ENCODE data around the gene CCND2. TPM values are rescaled to one million over a fixed set of nuclear protein-coding genes. Genes with fewer than 3 reads are reported as not detected.

CCND2 gene
- total and polyA plus RNA-seq, 9 of the 15 experiments (the other 6 are each of a cell fraction or from before 2014, with no cell fraction given): 13.6 to 99.3 (median 39.6) TPM

DNA sequence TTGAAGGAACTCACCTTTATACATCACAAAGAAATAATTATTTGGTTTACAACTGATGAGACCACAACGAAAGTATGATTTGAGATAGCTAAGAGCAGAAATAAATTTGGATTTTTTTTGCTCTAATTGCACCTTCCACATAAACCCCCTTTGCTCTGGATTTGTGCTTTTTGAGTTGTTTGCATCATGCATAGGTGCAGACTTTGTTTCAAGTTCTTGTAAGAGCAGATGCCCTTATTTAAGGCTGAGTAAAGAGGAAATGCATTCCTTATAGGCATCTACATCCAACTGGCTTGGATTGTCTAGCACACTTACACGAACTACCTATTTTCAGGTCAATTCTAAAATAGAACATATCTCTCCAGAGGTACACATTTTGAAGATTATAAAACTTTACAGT lies 6.6 kb upstream of the CCND2 start:
- no peak for DNase-seq (ENCODE audit: extremely low read depth in 1 of 4, low spot score in 3 of 4)
- Histone ChIP-seq H3K4me1 (replicated peaks in 1 of 2; ENCODE audit: control insufficient read depth in 2 of 2, insufficient read depth in 2 of 2, low read length in 2 of 2) (peaks cover 10 to 22% of the 10 kb centered on the region in 2 experiments), H3K27ac (ENCODE audit: extremely low read depth, low read depth, low read length) (no peak overlapping the region), H4K20me1 (replicated peaks; ENCODE audit: control insufficient read depth, insufficient read depth, low read length) (no peaks in the 10 kb centered on the region), H3K36me3 (ENCODE audit: control insufficient read depth, insufficient read depth, low read length) (no peaks in the 10 kb centered on the region), H3K4me2 (ENCODE audit: insufficient read depth, low read length) (no peak overlapping the region), H3K27me3 (ENCODE audit: control insufficient read depth in 2 of 2, insufficient read depth in 2 of 2, low read length in 2 of 2) (peaks cover 0 to 28% of the 10 kb centered on the region in 2 experiments; a peak in 4 of 5 replicates), H3K9me3 (replicated peaks; ENCODE audit: control insufficient read depth, insufficient read depth, low read depth, low read length) (no peaks in the 10 kb centered on the region), H3K9me1 (ENCODE audit: control insufficient read depth, insufficient read depth, low read length) (no peaks in the 10 kb centered on the region), H3K79me2 (ENCODE audit: control insufficient read depth, insufficient read depth, low read length) (no peaks in the 10 kb centered on the region), H3K9ac (ENCODE audit: insufficient read depth in 1 of 2, low read depth in 2 of 2, low read length in 2 of 2) (no peak overlapping the region), H3K4me3 (no peak overlapping the region), H2AFZ (ENCODE audit: low read depth, low read length) (no peak overlapping the region)
- ChIA-PET POLR2A (interaction anchor here (0.6 kb wide), 1 partner anchor 151 kb away, joined by 5 read pairs; no protein-coding TSS in a partner anchor), CTCF (ENCODE audit: low intra/inter-chr PET ratio) (no interaction called here)
- in situ Hi-C loops (cut with MboI): no loop called here
- intact Hi-C loops (cut with micrococcal nuclease): no loop called here
- BruUV-seq (replicated peaks): no TSS peak
- no peak for FAIRE-seq
- TF ChIP-seq ZNF644 (tag; IDR thresholded peaks at IDR 0.05; ENCODE audit: low read depth) (no peak), ZFP36 (IDR thresholded peaks at IDR 0.05; ENCODE audit: low read depth, low read length, partially characterized antibody) (peak; percentile 39), GABPB2 (CRISPR knock-in tag; conservative IDR thresholded peaks at IDR 0.05) (no peak), RNF2 (IDR thresholded peaks at IDR 0.05) (peak; percentile 82), CBX2 (IDR thresholded peaks at IDR 0.05; ENCODE audit: insufficient read depth, low read length, poor library complexity, severe bottlenecking) (peak; percentile 87), CBX8 (IDR thresholded peaks at IDR 0.05; ENCODE audit: borderline replicate concordance, extremely low read depth, low read depth, low read length, poor library complexity, severe bottlenecking) (peak; percentile 6), PURB (CRISPR knock-in tag; IDR thresholded peaks at IDR 0.05; ENCODE audit: low read depth) (no peak), TOE1 (IDR thresholded peaks at IDR 0.05; ENCODE audit: borderline replicate concordance) (no peak), TOE1 (CRISPR knock-in tag; IDR thresholded peaks at IDR 0.05; ENCODE audit: borderline replicate concordance, low read depth) (no peak)
- TF ChIP-seq, protein P1, sequence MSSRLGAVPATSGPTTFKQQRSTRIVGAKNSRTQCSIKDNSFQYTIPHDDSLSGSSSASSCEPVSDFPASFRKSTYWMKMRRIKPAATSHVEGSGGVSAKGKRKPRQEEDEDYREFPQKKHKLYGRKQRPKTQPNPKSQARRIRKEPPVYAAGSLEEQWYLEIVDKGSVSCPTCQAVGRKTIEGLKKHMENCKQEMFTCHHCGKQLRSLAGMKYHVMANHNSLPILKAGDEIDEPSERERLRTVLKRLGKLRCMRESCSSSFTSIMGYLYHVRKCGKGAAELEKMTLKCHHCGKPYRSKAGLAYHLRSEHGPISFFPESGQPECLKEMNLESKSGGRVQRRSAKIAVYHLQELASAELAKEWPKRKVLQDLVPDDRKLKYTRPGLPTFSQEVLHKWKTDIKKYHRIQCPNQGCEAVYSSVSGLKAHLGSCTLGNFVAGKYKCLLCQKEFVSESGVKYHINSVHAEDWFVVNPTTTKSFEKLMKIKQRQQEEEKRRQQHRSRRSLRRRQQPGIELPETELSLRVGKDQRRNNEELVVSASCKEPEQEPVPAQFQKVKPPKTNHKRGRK (tag; IDR thresholded peaks at IDR 0.05): no peak
- TF ChIP-seq, protein P2, sequence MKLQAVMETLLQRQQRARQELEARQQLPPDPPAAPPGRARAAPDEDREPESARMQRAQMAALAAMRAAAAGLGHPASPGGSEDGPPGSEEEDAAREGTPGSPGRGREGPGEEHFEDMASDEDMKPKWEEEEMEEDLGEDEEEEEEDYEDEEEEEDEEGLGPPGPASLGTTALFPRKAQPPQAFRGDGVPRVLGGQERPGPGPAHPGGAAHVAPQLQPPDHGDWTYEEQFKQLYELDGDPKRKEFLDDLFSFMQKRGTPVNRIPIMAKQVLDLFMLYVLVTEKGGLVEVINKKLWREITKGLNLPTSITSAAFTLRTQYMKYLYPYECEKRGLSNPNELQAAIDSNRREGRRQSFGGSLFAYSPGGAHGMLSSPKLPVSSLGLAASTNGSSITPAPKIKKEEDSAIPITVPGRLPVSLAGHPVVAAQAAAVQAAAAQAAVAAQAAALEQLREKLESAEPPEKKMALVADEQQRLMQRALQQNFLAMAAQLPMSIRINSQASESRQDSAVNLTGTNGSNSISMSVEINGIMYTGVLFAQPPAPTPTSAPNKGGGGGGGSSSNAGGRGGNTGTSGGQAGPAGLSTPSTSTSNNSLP (IDR thresholded peaks at IDR 0.05; ENCODE audit: borderline replicate concordance, low read depth, low read length): no peak
- 0% methylated on average over 2 of the region's 2 CpGs for WGBS (ENCODE audit: insufficient coverage, low coverage, missing lambda C conversion rate)
- ATAC-seq: no peak

All from K562 (cell line).